ENCODE measurements around the gene GNAI3. TPM values are rescaled to one million over a fixed set of nuclear protein-coding genes. Genes with fewer than 3 reads are reported as not detected.

The GNAI3 gene
- total and polyA plus RNA-seq, 2 of the 13 experiments (the other 11 are each of a cell fraction or from before 2014, with no cell fraction given) = 4.3 to 9.0 TPM

DNA sequence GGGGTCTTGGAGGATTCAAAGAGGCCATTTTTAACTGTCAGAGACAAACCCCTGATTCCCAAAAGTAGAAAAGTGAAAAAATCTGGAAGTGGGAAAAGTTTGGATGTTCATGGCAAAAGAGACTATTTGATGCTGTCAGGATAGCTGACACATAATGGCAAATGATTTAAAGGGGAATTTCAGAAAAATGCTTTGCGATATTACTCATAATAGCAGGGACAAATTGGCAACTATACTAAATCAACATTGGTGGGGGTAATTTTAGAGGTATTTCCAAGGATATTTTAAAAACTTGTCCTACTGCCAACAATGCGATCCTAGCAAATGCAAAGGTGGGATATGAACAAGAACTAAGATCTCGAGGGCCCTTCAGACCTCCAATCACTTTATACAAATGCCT is 102.2 kb downstream of the GNAI3 start:
- POLR2A ChIA-PET = interaction anchor here (1.4 kb wide), 1 partner anchor 11 kb away, joined by 3 read pairs; no protein-coding TSS in a partner anchor
- Histone ChIP-seq H3K27me3 (ENCODE audit: control insufficient read depth in 1 of 2, insufficient read depth in 2 of 2, low read length in 2 of 2) (0 out of 5 replicates have a peak, but pooled peaks cover 0 to 4% of the 10 kb centered on the region in 2 experiments), H3K36me3 (replicated peaks in 1 of 2; ENCODE audit: control insufficient read depth in 1 of 2, insufficient read depth in 2 of 2, low read length in 2 of 2) (no peaks in the 10 kb centered on the region), H2AFZ (ENCODE audit: low read length) (no peak overlapping the region), H4K20me1 (ENCODE audit: insufficient read depth, low read length) (no peaks in the 10 kb centered on the region), H3K4me2 (ENCODE audit: low read depth, low read length) (no peak overlapping the region), H3K9me3 (ENCODE audit: low read length) (no peaks in the 10 kb centered on the region), H3K4me1 (ENCODE audit: insufficient read depth, low read length) (peaks cover 12% of the 10 kb centered on the region), H3K79me2 (ENCODE audit: insufficient read depth, low read length) (no peaks in the 10 kb centered on the region), H3K9ac (ENCODE audit: insufficient read depth, low read depth, low read length) (no peak overlapping the region), H3K27ac (ENCODE audit: extremely low read length, insufficient read depth, low read length) (no peak overlapping the region), H3K4me3 (replicated peaks in 1 of 3; ENCODE audit: insufficient read depth in 1 of 3, low read depth in 2 of 3, low read length in 3 of 3) (no peak overlapping the region)
- no TSS peak for BruUV-seq (replicated peaks)
- in situ Hi-C loops (cut with HindIII; ENCODE audit: extremely low pct_ligation_motif_present, low pct_unique_long_range_greater_than_20kb) (no loop called here), intact Hi-C loops (cut with micrococcal nuclease; ENCODE audit: unreplicated experiment) (no loop called here)
- CTCF ChIA-PET (ENCODE audit: low intra/inter-chr PET ratio, low total read pairs) = no interaction called here
- TF ChIP-seq ZNF12 (CRISPR knock-in tag; IDR thresholded peaks at IDR 0.05) (no peak), ZSCAN25 (CRISPR knock-in tag; IDR thresholded peaks at IDR 0.05) (no peak), SRSF1 (optimal IDR thresholded peaks at IDR 0.05; ENCODE audit: low read depth, low read length) (no peak), CCAR2 (optimal IDR thresholded peaks at IDR 0.05; ENCODE audit: low read depth, low read length) (no peak), ZNF205 (CRISPR knock-in tag; IDR thresholded peaks at IDR 0.05) (no peak)
- no peak for ATAC-seq
- WGBS (ENCODE audit: low lambda C conversion rate) = 74% methylated on average over 3 of the region's 3 CpGs
- no peak for FAIRE-seq
- DNase-seq (ENCODE audit: low spot score) = no peak

DNA sequence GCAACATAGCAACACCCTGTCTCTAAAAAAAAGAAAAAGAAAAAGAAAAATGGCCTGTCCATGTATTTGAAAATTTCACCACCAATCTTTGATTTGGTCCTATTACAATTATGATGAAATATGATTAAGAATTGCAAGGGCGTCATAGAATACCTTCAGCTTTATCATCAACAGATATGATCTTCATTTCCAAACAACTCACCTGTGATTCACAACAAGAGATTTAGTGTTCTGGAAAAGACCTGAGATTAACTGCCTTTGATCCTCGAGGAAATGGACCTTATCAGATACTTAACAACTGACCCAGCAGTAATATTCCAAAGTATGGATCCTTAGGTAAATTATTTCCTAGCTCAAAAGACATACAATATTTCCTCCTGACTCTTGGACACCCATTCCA is 104.0 kb downstream of the GNAI3 start:
- DNase-seq (ENCODE audit: low spot score) (no peak), ATAC-seq (no peak), FAIRE-seq (no peak)
- Histone ChIP-seq H3K4me3 (replicated peaks in 1 of 3; ENCODE audit: insufficient read depth in 1 of 3, low read depth in 2 of 3, low read length in 3 of 3) (no peak overlapping the region), H2AFZ (ENCODE audit: low read length) (no peak overlapping the region), H4K20me1 (ENCODE audit: insufficient read depth, low read length) (no peaks in the 10 kb centered on the region), H3K27me3 (ENCODE audit: control insufficient read depth in 1 of 2, insufficient read depth in 2 of 2, low read length in 2 of 2) (0 out of 5 replicates have a peak, but pooled peaks cover 0 to 4% of the 10 kb centered on the region in 2 experiments), H3K36me3 (replicated peaks in 1 of 2; ENCODE audit: control insufficient read depth in 1 of 2, insufficient read depth in 2 of 2, low read length in 2 of 2) (no peaks in the 10 kb centered on the region), H3K27ac (ENCODE audit: extremely low read length, insufficient read depth, low read length) (no peak overlapping the region), H3K9ac (ENCODE audit: insufficient read depth, low read depth, low read length) (no peak overlapping the region), H3K79me2 (ENCODE audit: insufficient read depth, low read length) (no peaks in the 10 kb centered on the region), H3K4me1 (ENCODE audit: insufficient read depth, low read length) (peaks cover 23% of the 10 kb centered on the region), H3K4me2 (ENCODE audit: low read depth, low read length) (no peak overlapping the region), H3K9me3 (ENCODE audit: low read length) (no peaks in the 10 kb centered on the region)
- 13% methylated on average over 2 of the region's 2 CpGs for WGBS (ENCODE audit: low lambda C conversion rate)
- BruUV-seq (replicated peaks) = no TSS peak
- in situ Hi-C loops (cut with HindIII; ENCODE audit: extremely low pct_ligation_motif_present, low pct_unique_long_range_greater_than_20kb) (no loop called here), intact Hi-C loops (cut with micrococcal nuclease; ENCODE audit: unreplicated experiment) (no loop called here)
- ChIA-PET POLR2A (no interaction called here), CTCF (ENCODE audit: low intra/inter-chr PET ratio, low total read pairs) (no interaction called here)
- no peak for TF ChIP-seq HCFC1 (IDR thresholded peaks at IDR 0.05; ENCODE audit: low read depth, low read length)
- TF ChIP-seq, protein P1, sequence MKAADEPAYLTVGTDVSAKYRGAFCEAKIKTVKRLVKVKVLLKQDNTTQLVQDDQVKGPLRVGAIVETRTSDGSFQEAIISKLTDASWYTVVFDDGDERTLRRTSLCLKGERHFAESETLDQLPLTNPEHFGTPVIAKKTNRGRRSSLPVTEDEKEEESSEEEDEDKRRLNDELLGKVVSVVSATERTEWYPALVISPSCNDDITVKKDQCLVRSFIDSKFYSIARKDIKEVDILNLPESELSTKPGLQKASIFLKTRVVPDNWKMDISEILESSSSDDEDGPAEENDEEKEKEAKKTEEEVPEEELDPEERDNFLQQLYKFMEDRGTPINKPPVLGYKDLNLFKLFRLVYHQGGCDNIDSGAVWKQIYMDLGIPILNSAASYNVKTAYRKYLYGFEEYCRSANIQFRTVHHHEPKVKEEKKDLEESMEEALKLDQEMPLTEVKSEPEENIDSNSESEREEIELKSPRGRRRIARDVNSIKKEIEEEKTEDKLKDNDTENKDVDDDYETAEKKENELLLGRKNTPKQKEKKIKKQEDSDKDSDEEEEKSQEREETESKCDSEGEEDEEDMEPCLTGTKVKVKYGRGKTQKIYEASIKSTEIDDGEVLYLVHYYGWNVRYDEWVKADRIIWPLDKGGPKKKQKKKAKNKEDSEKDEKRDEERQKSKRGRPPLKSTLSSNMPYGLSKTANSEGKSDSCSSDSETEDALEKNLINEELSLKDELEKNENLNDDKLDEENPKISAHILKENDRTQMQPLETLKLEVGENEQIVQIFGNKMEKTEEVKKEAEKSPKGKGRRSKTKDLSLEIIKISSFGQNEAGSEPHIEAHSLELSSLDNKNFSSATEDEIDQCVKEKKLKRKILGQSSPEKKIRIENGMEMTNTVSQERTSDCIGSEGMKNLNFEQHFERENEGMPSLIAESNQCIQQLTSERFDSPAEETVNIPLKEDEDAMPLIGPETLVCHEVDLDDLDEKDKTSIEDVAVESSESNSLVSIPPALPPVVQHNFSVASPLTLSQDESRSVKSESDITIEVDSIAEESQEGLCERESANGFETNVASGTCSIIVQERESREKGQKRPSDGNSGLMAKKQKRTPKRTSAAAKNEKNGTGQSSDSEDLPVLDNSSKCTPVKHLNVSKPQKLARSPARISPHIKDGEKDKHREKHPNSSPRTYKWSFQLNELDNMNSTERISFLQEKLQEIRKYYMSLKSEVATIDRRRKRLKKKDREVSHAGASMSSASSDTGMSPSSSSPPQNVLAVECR (CRISPR knock-in tag; IDR thresholded peaks at IDR 0.05; ENCODE audit: borderline replicate concordance) = no peak
- no peak for TF ChIP-seq NCOA1 (CRISPR knock-in tag; IDR thresholded peaks at IDR 0.05)
- no peak for TF ChIP-seq ZNF768 (CRISPR knock-in tag; IDR thresholded peaks at IDR 0.05)
- TF ChIP-seq DR1 (CRISPR knock-in tag; IDR thresholded peaks at IDR 0.05) = no peak
- no peak for TF ChIP-seq SMAD1 (CRISPR knock-in tag; IDR thresholded peaks at IDR 0.05; ENCODE audit: borderline replicate concordance, low read depth)
- TF ChIP-seq NFKB2 (CRISPR knock-in tag; IDR thresholded peaks at IDR 0.05; ENCODE audit: borderline replicate concordance) = no peak
- TF ChIP-seq STAT5B (CRISPR knock-in tag; IDR thresholded peaks at IDR 0.05) = no peak
- TF ChIP-seq TRIM24 (CRISPR knock-in tag; IDR thresholded peaks at IDR 0.05) = no peak
- no peak for TF ChIP-seq ZNF160 (CRISPR knock-in tag; IDR thresholded peaks at IDR 0.05)
- no peak for TF ChIP-seq SP4 (CRISPR knock-in tag; IDR thresholded peaks at IDR 0.05)
- TF ChIP-seq, protein P2, sequence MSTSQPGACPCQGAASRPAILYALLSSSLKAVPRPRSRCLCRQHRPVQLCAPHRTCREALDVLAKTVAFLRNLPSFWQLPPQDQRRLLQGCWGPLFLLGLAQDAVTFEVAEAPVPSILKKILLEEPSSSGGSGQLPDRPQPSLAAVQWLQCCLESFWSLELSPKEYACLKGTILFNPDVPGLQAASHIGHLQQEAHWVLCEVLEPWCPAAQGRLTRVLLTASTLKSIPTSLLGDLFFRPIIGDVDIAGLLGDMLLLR (CRISPR knock-in tag; IDR thresholded peaks at IDR 0.05) = no peak
